Fibroblast of pulmonary artery (primary cell): Measurements from ENCODE around the gene FOXK2.
"Not testable (repeated sequence)": the region's sequence is repeated elsewhere in the genome, so short reads cannot be mapped to it uniquely, and the experiment has no call there.

Source experiments
- DNase-seq: peaks from one replicate; pipeline ENCODE4 v3.0.0-alpha.2; 2010; ENCODE audit warnings: low read depth
- H3K4me3 ChIP-seq: replicated peaks from 2 replicates; pipeline ENCODE4 v1.5.1; 2011; ENCODE audit warnings: low read depth, mild to moderate bottlenecking, control low read depth, low read length, moderate library complexity
- CTCF ChIP-seq: IDR thresholded peaks from 2 replicates; pipeline ENCODE4 v1.5.1; 2011; ENCODE audit warnings: mild to moderate bottlenecking, control low read depth, low read length, inconsistent platforms; ENCODE audit errors: missing control alignments

Gene FOXK2

DNA sequence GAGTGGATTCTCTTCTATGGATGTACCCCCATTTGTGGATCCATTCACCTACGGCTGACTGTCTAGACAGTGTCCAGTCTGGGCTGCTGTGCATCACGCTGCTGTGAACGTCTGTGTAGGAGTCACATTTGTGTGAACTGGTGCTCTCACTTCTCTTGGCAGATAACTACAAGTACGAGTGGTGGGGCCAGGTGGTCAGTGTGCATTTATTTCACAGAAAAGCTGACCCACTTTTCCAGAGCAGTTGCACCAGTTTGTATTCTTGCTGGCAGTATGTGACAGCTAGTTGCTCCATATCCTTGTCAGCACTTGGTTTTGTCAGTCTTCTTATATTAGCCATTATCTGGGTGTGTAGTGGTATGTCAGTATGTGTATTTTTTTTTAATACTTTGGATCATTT lies 28.4 kb downstream of the FOXK2 start:
- TF ChIP-seq CTCF = no peak
- no peak overlapping the region for H3K4me3 ChIP-seq
- no peak for DNase-seq

GRCh38 chr17:82548681-82549303 lies 29.3 kb downstream of the FOXK2 start:
- no peak for TF ChIP-seq CTCF
- no peak overlapping the region for H3K4me3 ChIP-seq
- DNase-seq = peak; percentile 23

DNA sequence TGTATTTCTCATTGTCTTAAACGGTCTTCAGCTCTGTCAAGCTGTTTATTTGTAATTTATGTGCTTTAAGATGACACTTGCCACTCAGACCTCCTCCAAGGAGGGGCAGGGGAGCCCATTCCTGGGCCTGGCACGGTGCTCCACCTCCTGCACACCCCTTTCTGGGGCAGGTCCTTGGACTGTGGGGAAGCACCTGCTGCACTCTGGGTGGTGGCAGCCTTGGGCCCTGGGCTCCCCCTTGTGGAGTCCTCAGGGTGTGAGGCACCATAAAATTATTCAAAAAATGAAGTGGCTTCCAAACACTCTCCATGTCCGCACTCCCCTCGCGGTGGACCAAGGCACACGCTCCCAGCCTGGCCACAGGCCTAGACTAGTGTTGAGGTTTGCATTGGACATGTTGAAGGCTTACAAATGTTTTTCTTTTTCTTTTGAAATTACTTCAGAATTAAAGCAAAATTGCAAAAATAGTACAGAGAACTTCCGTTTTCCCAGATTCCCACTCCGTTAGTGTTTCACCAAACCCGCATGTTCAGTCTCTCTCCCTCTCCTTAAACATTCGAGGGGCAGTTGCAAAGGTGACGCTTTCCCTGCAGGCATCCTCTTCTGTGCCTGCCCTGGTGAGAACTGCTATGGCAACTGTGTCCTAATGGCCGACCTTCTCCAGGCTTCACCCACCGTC lies 32.4 kb downstream of the FOXK2 start:
- DNase-seq = peak; percentile 74
- peak; percentile 75 for TF ChIP-seq CTCF
- no peak overlapping the region for H3K4me3 ChIP-seq

GRCh38 chr17:82552580-82552979 lies 33.0 kb downstream of the FOXK2 start:
- no peak overlapping the region for H3K4me3 ChIP-seq
- no peak for DNase-seq
- TF ChIP-seq CTCF = no peak

- no peak overlapping the region for H3K4me3 ChIP-seq
- TF ChIP-seq CTCF = no peak
- DNase-seq = no peak
These were observed 33.8 kb downstream of the FOXK2 start for GRCh38 chr17:82553210-82553930.

DNA sequence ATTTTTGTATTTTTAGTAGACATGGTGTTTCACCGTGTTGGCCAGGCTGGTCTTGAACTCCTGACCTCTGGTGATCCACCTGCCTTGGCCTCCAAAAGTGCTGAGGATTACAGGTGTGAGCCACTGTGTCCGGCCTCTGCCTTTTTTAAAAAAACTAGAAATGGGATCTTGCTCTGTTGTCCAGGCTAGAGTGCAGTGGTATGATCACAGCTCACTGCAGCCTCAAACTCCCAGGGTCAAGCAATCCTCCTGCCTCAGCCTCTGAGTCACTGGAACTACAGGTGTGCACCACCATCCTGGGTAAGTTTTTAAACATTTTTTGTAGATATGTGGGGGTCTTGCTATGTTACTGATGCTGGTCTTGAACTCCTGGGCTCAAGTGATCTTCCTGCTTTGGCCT lies 38.0 kb downstream of the FOXK2 start:
- not testable (repeated sequence) for DNase-seq, H3K4me3 ChIP-seq

GRCh38 chr17:82559566-82560251 lies 40.2 kb downstream of the FOXK2 start:
- no peak for TF ChIP-seq CTCF
- H3K4me3 ChIP-seq = no peak overlapping the region
- no peak for DNase-seq
